HepG2 (cell line): Measurements from ENCODE around the gene ADIRF. TPM values are rescaled to one million over a fixed set of nuclear protein-coding genes. Genes with fewer than 3 reads are reported as not detected.
A peak's percentile ranks its signal among the peaks of the same experiment; 100 is the strongest.
"Not testable (repeated sequence)": the region's sequence is repeated elsewhere in the genome, so short reads cannot be mapped to it uniquely, and the experiment has no call there.

Experiments used
- ATAC-seq: fragments of 200-7000 bp; cut with Tn5 transposase; 3 replicates; pipeline ENCODE4 v1.9.1; 2020; ENCODE audit warnings: mild to moderate bottlenecking, moderate library complexity
- BruUV-seq: library from RNA; stranded (reverse); fragments of 400-500 nt; replicated peaks from 2 replicates; lab custom pipeline; 2021; lab: Mats Ljungman, UMichigan
- CTCF ChIA-PET: fragments of 300-600 bp; formaldehyde crosslinking; extraction: SDS; loops from one replicate; lab custom pipeline; 2021; ENCODE audit warnings: low total read pairs, inconsistent platforms, low intra/inter-chr PET ratio; lab: Yijun Ruan, JAX
- POLR2A ChIA-PET: fragments of 350-600 bp; sonication (Branson Sonifier 250); formaldehyde crosslinking; loops from one replicate; lab custom pipeline; 2020; ENCODE audit warnings: antibody characterized with exemption, inconsistent platforms; lab: Yijun Ruan, JAX
- DNase-seq: peaks from one replicate; pipeline ENCODE4 v3.0.0-alpha.2; 2015; ENCODE audit warnings: low spot score
- FAIRE-seq: peaks from 3 replicates; lab custom pipeline; 2011; peaks lifted over from hg19 to GRCh38; lab: Jason Lieb, UNC
- H2AFZ ChIP-seq: one replicate; pipeline ENCODE4 v1.6.1; 2011; ENCODE audit warnings: low read length, inconsistent platforms
- H3K27ac ChIP-seq: fragments of 300-600 bp; 3 replicates; pipeline ENCODE4 v1.8.0; 2011; ENCODE audit warnings: mixed run types, mild to moderate bottlenecking, mixed read lengths, low read length, inconsistent platforms; ENCODE audit not compliant: insufficient read depth; ENCODE audit errors: extremely low read length
- H3K27me3 ChIP-seq, 2 experiments: fragments of 200-600 bp in 1 of 2; 2 replicates in 1 of 2; 3 replicates in 1 of 2; pipeline versions ENCODE4 v1.6.0 to v1.8.0; 2011; ENCODE audit warnings: low read length in 2 of 2, mild to moderate bottlenecking in 2 of 2, moderate library complexity in 2 of 2, inconsistent platforms in 1 of 2; ENCODE audit not compliant: insufficient read depth in 2 of 2, control insufficient read depth in 1 of 2
- H3K36me3 ChIP-seq, 2 experiments: fragments of 200-600 bp in 1 of 2; replicated peaks in 1 of 2; 2 replicates in 1 of 2; 3 replicates in 1 of 2; pipeline versions ENCODE4 v1.5.1 to v1.8.0; 2011; ENCODE audit warnings: low read length in 2 of 2, inconsistent platforms in 1 of 2; ENCODE audit not compliant: insufficient read depth in 2 of 2, control insufficient read depth in 1 of 2
- H3K4me1 ChIP-seq: 2 replicates; pipeline ENCODE4 v1.5.1; 2012; ENCODE audit warnings: low read length, inconsistent platforms; ENCODE audit not compliant: insufficient read depth
- H3K4me2 ChIP-seq: 2 replicates; pipeline ENCODE4 v1.6.0; 2011; ENCODE audit warnings: low read depth, low read length, inconsistent platforms
- H3K4me3 ChIP-seq, 3 experiments: fragments of 200-600 bp in 1 of 3; sonication (generic), shearing (Covaris generic) in 1 of 3; replicated peaks in 1 of 3; 2 replicates each; pipeline ENCODE4 v1.5.1; 2011 to 2016; ENCODE audit warnings: low read length in 3 of 3, inconsistent platforms in 2 of 3, low read depth in 2 of 3, mild to moderate bottlenecking in 2 of 3, control low read depth in 1 of 3, mixed read lengths in 1 of 3; ENCODE audit not compliant: insufficient read depth in 1 of 3
- H3K79me2 ChIP-seq: one replicate; pipeline ENCODE4 v1.6.1; 2011; ENCODE audit warnings: low read length, inconsistent platforms; ENCODE audit not compliant: insufficient read depth
- H3K9ac ChIP-seq: 2 replicates; pipeline ENCODE4 v1.6.0; 2011; ENCODE audit warnings: mild to moderate bottlenecking, low read depth, low read length, inconsistent platforms; ENCODE audit not compliant: insufficient read depth
- H3K9me3 ChIP-seq: 2 replicates; pipeline ENCODE4 v1.5.1; 2012; ENCODE audit warnings: mild to moderate bottlenecking, low read length
- H4K20me1 ChIP-seq: 2 replicates; pipeline ENCODE4 v1.6.0; 2011; ENCODE audit warnings: inconsistent platforms, mild to moderate bottlenecking, low read length, moderate library complexity; ENCODE audit not compliant: insufficient read depth
- AGO2 ChIP-seq: fragments of 200-400 bp; formaldehyde crosslinking; optimal IDR thresholded peaks from 2 replicates; pipeline ENCODE3; 2017; ENCODE audit warnings: mild to moderate bottlenecking, low read depth, low read length, moderate library complexity
- ZNF292 ChIP-seq: sonication (generic); formaldehyde crosslinking; IDR thresholded peaks from 2 replicates; pipeline ENCODE4 v1.8.1; 2022; ENCODE audit warnings: mild to moderate bottlenecking, low read depth, missing genetic modification reagents, borderline replicate concordance
- ZNF326 ChIP-seq: sonication (generic); formaldehyde crosslinking; IDR thresholded peaks from 2 replicates; pipeline ENCODE4 v1.4.0; 2020; ENCODE audit warnings: missing genetic modification reagents, borderline replicate concordance
- WGBS: methylation state at CpG from one replicate; pipeline ENCODE4 v1.1.6; 2017; ENCODE audit warnings: low lambda C conversion rate; 5-methylcytosine and 5-hydroxymethylcytosine counted together
- in situ Hi-C: cut with HindIII; loops from 2 replicates; pipeline ENCODE4 v1.10.0; 2017; ENCODE audit warnings: low pct_unique_long_range_greater_than_20kb; ENCODE audit not compliant: extremely low pct_ligation_motif_present
- intact Hi-C: fragments of 100-400 bp; cut with micrococcal nuclease; formaldehyde crosslinking; loops from one replicate; pipeline ENCODE4 v1.10.0; 2022; ENCODE audit not compliant: unreplicated experiment
- polyA plus RNA-seq, 8 experiments: library from polyadenylated mRNA; depleted of rRNA in 3 of 8; stranded (reverse) in 7 of 8; unstranded in 1 of 8; fragments of >200 nt; fragmentation: Illumina TruSeq in 4 of 8; extraction: Trizol in 4 of 8; gene quantifications; 2 replicates each; pipeline versions ENCODE4 v1.2.1 to v1.2.3, GENCODE V29; 2011 to 2016; ENCODE audit warnings: low read depth in 4 of 8, missing spikeins in 1 of 8, mixed read lengths in 1 of 8; ENCODE audit not compliant: insufficient read depth in 1 of 8
- total RNA-seq, 5 experiments: library from RNA; depleted of rRNA; stranded (reverse); fragments of >200 nt; fragmentation: Illumina TruSeq; extraction: Trizol; gene quantifications; 2 replicates each; pipeline ENCODE4 v1.2.3, GENCODE V29; 2016; ENCODE audit warnings: low read depth in 1 of 5

ADIRF gene
- total and polyA plus RNA-seq, 2 of the 13 experiments (the other 11 are each of a cell fraction or from before 2014, with no cell fraction given) = 0.13 to 0.40 TPM

DNA sequence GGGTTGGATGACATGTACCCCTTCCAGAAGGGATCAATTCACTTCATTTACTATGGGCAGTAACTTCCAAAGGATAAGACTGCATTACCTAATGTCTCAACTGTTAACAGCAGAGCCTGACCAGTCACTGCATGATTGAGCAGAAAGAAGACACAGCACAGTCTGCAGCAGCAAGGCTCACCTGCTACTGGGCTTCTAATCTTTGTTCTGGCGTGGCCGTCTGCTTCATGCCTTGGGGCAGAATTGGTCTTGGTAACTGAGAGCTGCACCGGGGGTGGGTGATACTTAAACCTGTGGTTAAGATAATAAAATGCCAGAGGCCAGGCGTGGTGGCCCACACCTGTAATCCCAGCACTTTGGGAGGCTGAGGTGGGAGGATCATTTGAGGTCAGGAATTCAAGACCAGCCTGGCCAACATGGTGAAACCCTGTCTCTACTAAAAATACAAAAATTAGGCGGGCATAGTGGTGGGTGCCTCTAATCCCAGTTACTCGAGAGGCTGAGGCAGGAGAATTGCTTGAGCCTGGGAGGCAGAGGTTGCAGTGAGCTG is 34.0 kb upstream of the ADIRF start:
- H3K4me3 ChIP-seq, H3K79me2 ChIP-seq, H3K27me3 ChIP-seq, H2AFZ ChIP-seq, BruUV-seq, H3K4me2 ChIP-seq, H4K20me1 ChIP-seq, CTCF ChIA-PET, intact Hi-C loops, DNase-seq, H3K27ac ChIP-seq, H3K9me3 ChIP-seq, H3K9ac ChIP-seq, POLR2A ChIA-PET, H3K36me3 ChIP-seq, FAIRE-seq, in situ Hi-C loops: not testable (repeated sequence)
- WGBS = 48% methylated on average over 6 of the region's 6 CpGs
- H3K4me1 ChIP-seq = peaks cover 11% of the 10 kb centered on the region
- ATAC-seq = peak; percentile 19; the same call in 2 of the 3 replicates

DNA sequence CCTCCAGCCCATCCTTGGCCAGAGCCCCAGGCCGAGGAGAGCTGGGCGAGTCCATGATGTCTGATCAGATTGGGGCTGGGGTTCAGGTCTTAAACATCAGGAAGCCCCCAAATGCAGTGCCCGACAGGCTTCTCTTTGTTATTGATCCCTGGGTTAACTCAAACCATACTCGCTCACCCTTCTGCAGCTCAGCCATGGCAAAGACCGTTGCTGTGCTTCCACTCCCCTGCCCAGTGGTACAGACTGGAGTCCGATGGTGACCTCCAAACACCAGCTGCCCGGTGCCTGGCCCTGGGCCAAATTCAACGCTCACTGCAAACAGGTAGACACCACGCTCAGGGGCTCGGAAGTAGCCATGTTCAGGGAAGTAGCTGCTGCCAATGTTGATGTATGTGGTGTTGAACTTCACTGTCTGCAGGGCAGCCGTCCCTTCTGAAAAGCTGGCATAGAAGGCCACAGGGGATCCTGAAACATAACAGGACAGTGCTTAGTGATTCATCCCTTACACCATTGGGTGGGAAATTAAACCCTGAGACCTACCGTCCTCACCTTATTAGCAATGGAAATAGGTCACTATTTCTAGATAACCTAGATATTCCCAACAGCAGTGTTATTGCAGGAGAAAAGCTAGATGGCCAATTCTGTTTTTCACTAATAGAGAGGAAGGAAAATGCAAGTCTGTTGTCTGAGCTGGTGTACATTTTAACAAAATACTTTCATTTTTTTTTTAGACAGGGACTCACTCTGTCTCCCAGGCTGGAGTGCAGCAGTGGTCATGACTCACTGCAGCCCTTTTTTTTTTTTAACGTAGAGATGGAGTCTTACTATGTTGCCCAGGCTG is 31.4 kb upstream of the ADIRF start:
- Histone ChIP-seq H3K4me2 (no peak overlapping the region), H3K27ac (no peak overlapping the region), H3K27me3 (no peaks in the 10 kb centered on the region), H3K9ac (no peak overlapping the region), H3K4me1 (peaks cover 18% of the 10 kb centered on the region), H3K36me3 (no peaks in the 10 kb centered on the region), H3K4me3 (no peak overlapping the region), H2AFZ (no peak overlapping the region), H4K20me1 (no peaks in the 10 kb centered on the region), H3K9me3 (no peaks in the 10 kb centered on the region), H3K79me2 (no peaks in the 10 kb centered on the region)
- BruUV-seq = no TSS peak
- CTCF ChIA-PET = no interaction called here
- POLR2A ChIA-PET = no interaction called here
- DNase-seq (no peak), ATAC-seq (no peak; the same call in 2 of the 3 replicates), FAIRE-seq (no peak)
- 38% methylated on average over 11 of the region's 13 CpGs for WGBS
- in situ Hi-C loops (no loop called here), intact Hi-C loops (loop anchor here (5.0 kb wide), 1 partner anchor 520 kb away; no protein-coding TSS in a partner anchor)
- TF ChIP-seq ZNF292 (CRISPR knock-in tag) (no peak), AGO2 (peak; percentile 43), ZNF326 (no peak)
